Uterus (tissue), 2 donors: ENCODE results near the gene LDHAL6B.

Source experiments
- POLR2A ChIP-seq, 2 donors: fragments of 450-650 bp; IDR thresholded peaks; one replicate each; pipeline ENCODE4 v1.6.1; 2016; ENCODE audit warnings: antibody characterized with exemption in 2 of 2, mild to moderate bottlenecking in 1 of 2, moderate library complexity in 1 of 2
- TF ChIP-seq, protein P1 (sequence below), 4 experiments: fragments of 200-600 bp in 2 of 4; fragments of 450-650 bp in 2 of 4; sonication (generic) in 2 of 4; IDR thresholded peaks; one replicate each; pipeline ENCODE4 v1.5.1; 2016 to 2019; ENCODE audit warnings: antibody characterized with exemption in 4 of 4, mild to moderate bottlenecking in 2 of 4, moderate library complexity in 1 of 4

DNA sequence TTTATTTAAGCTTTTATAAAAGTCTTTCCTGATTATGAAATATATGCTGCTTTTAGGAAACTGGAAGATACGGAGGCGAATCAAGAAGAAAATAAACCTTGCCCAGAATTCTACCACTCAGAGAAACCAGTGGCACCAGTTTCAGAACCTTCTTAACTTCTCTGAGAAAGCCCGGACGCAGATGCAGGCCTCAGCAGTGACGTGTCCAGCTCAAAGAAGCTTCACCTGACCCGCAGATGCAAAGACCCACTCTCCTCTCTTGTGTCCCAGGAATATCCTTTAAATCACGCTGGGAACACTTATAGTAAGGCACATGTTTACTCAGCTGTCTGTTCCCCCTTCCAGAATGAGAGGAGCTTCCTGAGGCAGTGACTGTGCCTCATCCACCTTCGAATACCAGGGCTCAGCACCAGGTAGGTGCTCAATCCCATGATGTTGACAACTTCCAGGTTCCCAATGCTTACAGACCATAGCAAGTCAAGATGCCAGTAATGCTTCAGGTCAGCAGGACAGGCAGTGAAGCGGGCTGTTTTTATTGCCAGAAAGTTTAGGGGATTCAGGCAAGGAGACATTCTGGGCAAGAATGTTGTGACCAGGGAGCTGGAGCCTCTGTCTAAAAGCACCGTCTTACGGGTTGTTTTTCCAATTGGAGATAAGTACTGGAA, 39.9 kb upstream of the LDHAL6B start:
- TF ChIP-seq, protein P1, sequence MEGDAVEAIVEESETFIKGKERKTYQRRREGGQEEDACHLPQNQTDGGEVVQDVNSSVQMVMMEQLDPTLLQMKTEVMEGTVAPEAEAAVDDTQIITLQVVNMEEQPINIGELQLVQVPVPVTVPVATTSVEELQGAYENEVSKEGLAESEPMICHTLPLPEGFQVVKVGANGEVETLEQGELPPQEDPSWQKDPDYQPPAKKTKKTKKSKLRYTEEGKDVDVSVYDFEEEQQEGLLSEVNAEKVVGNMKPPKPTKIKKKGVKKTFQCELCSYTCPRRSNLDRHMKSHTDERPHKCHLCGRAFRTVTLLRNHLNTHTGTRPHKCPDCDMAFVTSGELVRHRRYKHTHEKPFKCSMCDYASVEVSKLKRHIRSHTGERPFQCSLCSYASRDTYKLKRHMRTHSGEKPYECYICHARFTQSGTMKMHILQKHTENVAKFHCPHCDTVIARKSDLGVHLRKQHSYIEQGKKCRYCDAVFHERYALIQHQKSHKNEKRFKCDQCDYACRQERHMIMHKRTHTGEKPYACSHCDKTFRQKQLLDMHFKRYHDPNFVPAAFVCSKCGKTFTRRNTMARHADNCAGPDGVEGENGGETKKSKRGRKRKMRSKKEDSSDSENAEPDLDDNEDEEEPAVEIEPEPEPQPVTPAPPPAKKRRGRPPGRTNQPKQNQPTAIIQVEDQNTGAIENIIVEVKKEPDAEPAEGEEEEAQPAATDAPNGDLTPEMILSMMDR (IDR thresholded peaks at IDR 0.05): no peak
- no peak for TF ChIP-seq POLR2A (IDR thresholded peaks at IDR 0.05)
